Lower lobe of right lung (tissue), 2 donors: ENCODE data around the gene FIGNL2. TPM values are rescaled to one million over a fixed set of nuclear protein-coding genes. Genes with fewer than 3 reads are reported as not detected.
A peak's percentile ranks its signal among the peaks of the same experiment; 100 is the strongest.

Experiments used
- ATAC-seq, 2 donors: fragments of 200-7000 bp; cut with Tn5 transposase; one replicate each; pipeline ENCODE4 v1.9.1; 2020 to 2022; ENCODE audit warnings: mild to moderate bottlenecking in 2 of 2, moderate library complexity in 2 of 2
- DNase-seq: peaks from one replicate; pipeline ENCODE4 v3.0.0-alpha.2; 2020
- H3K27ac ChIP-seq: fragments of 200-600 bp; one replicate; pipeline ENCODE4 v1.8.0; 2022
- H3K27me3 ChIP-seq: fragments of 200-600 bp; one replicate; pipeline ENCODE4 v1.8.0; 2022; ENCODE audit warnings: low read depth
- H3K36me3 ChIP-seq: fragments of 200-600 bp; one replicate; pipeline ENCODE4 v1.8.0; 2022; ENCODE audit warnings: mild to moderate bottlenecking
- H3K4me1 ChIP-seq: fragments of 200-600 bp; one replicate; pipeline ENCODE4 v1.8.0; 2022
- H3K4me3 ChIP-seq: fragments of 200-600 bp; one replicate; pipeline ENCODE4 v1.8.0; 2022; ENCODE audit warnings: mild to moderate bottlenecking
- H3K9me3 ChIP-seq: fragments of 200-600 bp; one replicate; pipeline ENCODE4 v1.8.0; 2022
- CTCF ChIP-seq: fragments of 200-600 bp; IDR thresholded peaks from one replicate; pipeline ENCODE4 v1.8.0; 2022; ENCODE audit warnings: antibody characterized with exemption, mild to moderate bottlenecking
- intact Hi-C: fragments of 100-400 bp; cut with DNase I; formaldehyde crosslinking; loops from one replicate; pipeline ENCODE4 v1.11.0; 2022
- total RNA-seq: library from RNA; stranded (reverse); fragmentation: NEBNext Ultra II Directional; extraction: Animal tissue kit (Norgen Biotek cat#: 25700); gene quantifications from one replicate; pipeline ENCODE4 v1.2.1, GENCODE V29; 2021
- donor health status: DM: no; HTN: yes; CAD: no; lungs with severe emphysema.

The FIGNL2 gene
- total RNA-seq, 1 donor from 2014 or later = 0.95 TPM

- peak; percentile 56 for DNase-seq
- ATAC-seq = peak; percentile 48 to 59
- H3K36me3 ChIP-seq = no peaks in the 10 kb centered on the region
- H3K9me3 ChIP-seq = no peaks in the 10 kb centered on the region
- H3K27ac ChIP-seq = peak overlapping the region; percentile 53
- peak overlapping the region; percentile 58 for H3K4me3 ChIP-seq
- peaks cover 41% of the 10 kb centered on the region for H3K4me1 ChIP-seq
- TF ChIP-seq CTCF = no peak
- intact Hi-C loops = no loop called here
- H3K27me3 ChIP-seq = peaks cover 58% of the 10 kb centered on the region
These were observed 1.4 kb downstream of the FIGNL2 start for GRCh38 chr12:51846911-51847642.

- DNase-seq = no peak
- Histone ChIP-seq H3K27me3 (peaks cover 63% of the 10 kb centered on the region), H3K4me1 (peaks cover 38% of the 10 kb centered on the region), H3K27ac (peak overlapping the region; percentile 53), H3K4me3 (peak overlapping the region; percentile 58), H3K9me3 (no peaks in the 10 kb centered on the region), H3K36me3 (no peaks in the 10 kb centered on the region)
- intact Hi-C loops = no loop called here
- TF ChIP-seq CTCF = no peak
- no peak for ATAC-seq
These were observed 2.2 kb downstream of the FIGNL2 start for GRCh38 chr12:51846271-51846691.

- no peak for TF ChIP-seq CTCF
- no peaks in the 10 kb centered on the region for H3K9me3 ChIP-seq
- H3K36me3 ChIP-seq = no peaks in the 10 kb centered on the region
- ATAC-seq = no peak
- no peak overlapping the region for H3K27ac ChIP-seq
- H3K4me1 ChIP-seq = peaks cover 31% of the 10 kb centered on the region
- no peak overlapping the region for H3K4me3 ChIP-seq
- DNase-seq = no peak
- H3K27me3 ChIP-seq = peaks cover 63% of the 10 kb centered on the region
- intact Hi-C loops = no loop called here
These were observed 3.0 kb downstream of the FIGNL2 start for GRCh38 chr12:51845482-51845881.

GRCh38 chr12:51844854-51845253 is 3.7 kb downstream of the FIGNL2 start:
- no peak for DNase-seq
- no peak for ATAC-seq
- H3K27me3 ChIP-seq = peaks cover 63% of the 10 kb centered on the region
- H3K4me1 ChIP-seq = peaks cover 25% of the 10 kb centered on the region
- intact Hi-C loops = no loop called here
- no peak overlapping the region for H3K4me3 ChIP-seq
- no peaks in the 10 kb centered on the region for H3K36me3 ChIP-seq
- TF ChIP-seq CTCF = no peak
- no peaks in the 10 kb centered on the region for H3K9me3 ChIP-seq
- H3K27ac ChIP-seq = no peak overlapping the region

- no peak for TF ChIP-seq CTCF
- no peaks in the 10 kb centered on the region for H3K9me3 ChIP-seq
- H3K27ac ChIP-seq = no peak overlapping the region
- H3K4me1 ChIP-seq = peaks cover 8% of the 10 kb centered on the region
- H3K27me3 ChIP-seq = peaks cover 41% of the 10 kb centered on the region
- H3K4me3 ChIP-seq = no peak overlapping the region
- no peak for DNase-seq
- H3K36me3 ChIP-seq = no peaks in the 10 kb centered on the region
- no peak for ATAC-seq
- intact Hi-C loops = no loop called here
These were observed 6.8 kb downstream of the FIGNL2 start for GRCh38 chr12:51841727-51842126.
